HG03108 (cell line): ENCODE data around the gene TEX53.

Source experiments
- ATAC-seq: cut with Tn5 transposase; IDR thresholded peaks from one replicate; pipeline ENCODE4 v1.9.1; 2021; ENCODE audit warnings: moderate library complexity; ENCODE audit not compliant: unreplicated experiment

Gene TEX53

DNA sequence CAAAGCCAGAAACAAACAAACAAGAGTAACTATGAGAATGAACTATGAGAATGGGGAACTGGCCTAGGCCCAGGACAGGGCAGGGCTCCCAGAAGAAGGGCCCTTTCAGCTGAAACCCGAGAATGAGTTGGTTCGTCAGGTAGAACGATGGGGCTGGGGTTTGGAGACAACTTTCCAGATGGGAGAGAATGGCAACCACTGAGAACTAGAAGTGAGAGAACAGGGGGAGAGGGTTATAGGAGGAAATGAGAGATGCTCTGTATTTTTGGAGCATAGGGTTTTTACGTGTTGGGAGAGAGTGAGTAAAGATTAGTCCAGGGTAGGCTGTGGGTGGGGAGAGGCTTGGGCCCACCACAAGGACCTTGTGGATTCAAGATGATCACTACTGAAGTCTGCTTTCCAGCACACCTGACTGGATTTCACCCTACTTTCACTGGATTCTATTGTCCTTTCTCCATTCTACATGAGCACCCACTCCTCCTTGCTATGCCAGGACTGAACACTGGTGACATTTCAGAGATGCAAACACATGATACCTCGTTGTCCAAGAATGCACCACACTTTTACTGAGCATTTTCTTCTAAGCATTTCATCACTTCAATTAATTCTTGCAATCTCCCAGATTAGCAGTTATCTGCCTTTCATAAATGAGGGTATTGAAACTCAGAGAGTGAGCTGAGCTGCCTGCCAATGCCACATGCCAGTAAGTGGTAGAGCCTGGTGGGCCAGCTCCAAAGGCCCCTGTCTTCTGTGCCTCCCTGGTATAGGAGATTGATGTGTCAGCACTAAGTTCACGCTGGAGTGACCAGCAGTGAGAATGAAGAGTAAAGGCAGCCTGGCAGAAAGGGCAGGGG lies 49.7 kb downstream of the TEX53 start:
- ATAC-seq, result no peak

DNA sequence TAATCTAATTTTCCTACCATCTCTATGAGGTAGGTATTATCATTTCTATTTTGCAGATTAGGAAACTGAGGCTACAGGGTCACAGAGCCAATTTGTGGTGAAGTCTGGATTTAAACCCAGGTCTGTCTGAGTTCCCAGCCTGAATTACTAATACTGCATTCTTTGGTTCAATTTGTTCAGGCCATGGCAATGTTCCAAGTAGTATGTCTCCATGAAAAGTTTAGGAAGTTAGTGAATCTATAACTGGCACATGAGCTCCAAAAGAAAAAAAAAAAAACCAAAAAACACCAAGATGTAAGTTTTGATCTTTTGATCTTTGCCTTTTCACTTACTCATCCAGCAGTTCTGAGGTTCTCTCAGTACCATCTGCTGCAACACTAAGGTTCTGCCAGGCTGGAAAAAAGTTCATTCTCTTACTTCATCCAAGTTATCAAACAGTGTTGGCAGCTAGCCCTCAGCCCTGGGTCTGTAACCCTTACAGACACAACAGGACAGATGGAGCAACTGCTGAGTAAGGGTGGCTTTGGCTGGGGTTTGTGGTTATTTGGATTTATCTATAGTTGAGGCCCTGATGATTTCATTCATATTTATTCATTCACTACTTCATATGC lies 50.9 kb downstream of the TEX53 start:
- ATAC-seq, result no peak
